ENCODE measurements around the gene NEU1.
"Not testable (repeated sequence)": the region's sequence is repeated elsewhere in the genome, so short reads cannot be mapped to it uniquely, and the experiment has no call there.

The NEU1 gene

DNA sequence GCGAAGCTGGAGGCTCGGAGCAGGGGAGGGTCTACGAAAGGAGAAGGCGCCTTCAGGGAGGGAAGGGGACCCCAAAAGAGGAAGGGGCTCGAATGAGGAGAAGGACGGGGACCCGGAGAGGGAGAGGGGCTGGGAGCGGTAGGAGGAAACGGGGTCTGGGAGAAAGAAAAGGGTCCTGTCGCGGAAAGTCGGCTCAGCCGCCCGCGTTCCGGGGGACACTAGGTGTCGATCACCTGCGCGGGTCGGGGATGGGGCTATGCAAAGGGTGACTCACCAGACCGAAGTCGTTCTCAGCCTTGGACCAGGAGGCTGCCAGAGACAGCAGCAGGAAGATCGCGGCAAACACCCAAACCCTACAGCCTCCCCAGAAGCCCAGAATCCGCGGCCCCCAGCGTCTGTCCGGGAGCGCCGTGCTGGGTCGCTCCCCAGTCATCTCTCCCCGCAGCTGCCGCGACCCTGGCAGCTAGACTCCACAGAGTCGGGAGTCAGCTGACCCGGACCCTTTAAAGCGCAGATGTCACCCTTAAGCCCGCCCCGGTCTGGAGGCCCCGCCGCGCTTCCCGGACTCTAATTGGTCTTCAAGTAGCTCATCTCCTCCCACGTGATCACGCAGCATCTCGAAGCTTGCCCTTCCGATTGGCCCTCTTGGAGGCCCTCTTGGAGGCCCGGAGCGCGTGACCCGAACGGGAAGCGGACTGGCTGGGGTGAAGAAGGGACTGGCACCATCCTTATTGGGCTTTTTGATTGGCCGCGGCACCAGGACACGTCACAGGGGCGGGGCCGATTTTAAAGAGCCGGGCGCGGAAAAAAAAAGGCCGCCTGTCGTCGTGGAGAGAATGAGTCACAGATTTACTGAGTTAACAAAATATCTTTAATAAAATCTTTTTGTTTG lies at the start of gene NEU1:
Gene NEU1, minus strand, starts transcription at position 478 of the 892 bp plus-strand sequence. Its CDS starts 45 bp downstream, at position 433.
- peak; percentile 96 to 98 for DNase-seq (ENCODE audit: low read depth in 2 of 2)

DNA sequence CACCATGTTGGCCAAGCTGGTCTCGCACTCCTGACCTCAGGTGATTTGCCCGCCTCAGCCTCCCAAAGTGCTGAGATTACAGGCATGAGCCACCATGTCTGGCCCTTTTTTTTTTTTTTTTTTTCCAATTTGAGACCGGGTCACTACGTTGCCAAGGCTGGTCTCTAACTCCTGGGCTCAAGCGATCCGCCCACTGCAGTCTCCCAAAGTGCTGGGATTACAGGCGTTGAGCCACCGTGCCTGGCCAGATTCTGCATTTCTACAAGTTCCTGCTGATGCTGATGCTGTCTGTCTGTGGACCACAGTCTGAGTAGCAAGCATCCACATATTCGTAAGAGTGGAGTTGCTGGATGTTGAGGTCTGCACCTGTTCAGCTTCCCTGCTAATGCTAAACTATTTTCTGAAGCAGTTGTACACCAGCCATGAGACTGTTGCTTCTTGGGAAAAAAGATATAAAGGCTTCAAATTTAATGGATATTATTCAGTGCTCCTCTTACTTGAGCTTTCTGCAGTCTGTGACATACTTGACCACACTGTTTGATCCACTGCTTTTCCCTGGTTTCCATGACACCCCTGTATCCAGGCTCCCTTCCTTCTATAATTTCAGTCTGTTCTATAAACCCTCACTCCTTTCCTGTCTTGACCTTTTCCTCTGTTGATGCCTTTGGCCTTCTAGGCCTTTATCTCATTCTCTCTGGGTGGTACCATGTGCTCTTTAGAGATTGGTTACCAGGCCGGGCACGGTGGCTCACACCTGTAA lies 49.4 kb upstream of the NEU1 start:
- DNase-seq (ENCODE audit: low read depth in 2 of 2): no peak

DNA sequence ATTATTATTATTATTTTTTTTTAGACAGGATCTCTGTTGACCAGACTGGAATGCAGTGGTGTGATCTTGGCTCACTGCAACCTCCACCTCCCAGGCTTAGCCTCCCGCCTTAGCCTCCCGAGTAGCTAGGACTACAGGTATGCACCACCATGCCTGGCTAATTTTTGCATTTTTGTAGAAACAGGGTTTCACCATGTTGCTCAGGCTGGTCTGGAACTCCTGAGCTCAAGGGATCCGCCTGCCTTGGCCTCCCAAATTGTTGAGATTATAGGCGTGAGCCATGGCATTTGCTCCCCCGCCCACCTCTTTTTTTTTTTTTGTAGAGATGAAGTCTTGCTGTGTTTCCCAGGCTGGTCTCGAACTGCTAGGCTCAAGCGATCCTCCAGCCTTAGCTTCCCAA lies 46.7 kb upstream of the NEU1 start:
- not testable (repeated sequence) for DNase-seq (ENCODE audit: low read depth in 2 of 2)

DNA sequence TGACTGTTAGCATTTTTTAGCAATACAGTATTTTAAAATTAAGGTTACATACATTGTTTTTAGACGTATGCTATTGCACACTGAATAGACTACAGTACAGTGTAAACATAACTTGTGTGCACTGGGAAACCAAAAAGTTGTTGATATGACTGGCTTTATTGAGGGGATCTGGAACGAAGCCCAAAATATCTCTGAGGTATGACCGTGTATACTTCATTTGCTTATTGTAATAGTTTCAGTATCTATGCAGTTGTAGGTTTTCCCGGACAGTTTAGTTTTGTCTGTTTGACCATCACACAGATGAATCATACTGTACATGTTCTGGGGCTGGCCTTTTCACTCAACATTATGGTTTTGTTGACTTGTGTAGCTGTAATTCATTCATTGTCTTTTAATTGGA lies 46.2 kb upstream of the NEU1 start:
- no peak for DNase-seq (ENCODE audit: low read depth in 2 of 2)

DNA sequence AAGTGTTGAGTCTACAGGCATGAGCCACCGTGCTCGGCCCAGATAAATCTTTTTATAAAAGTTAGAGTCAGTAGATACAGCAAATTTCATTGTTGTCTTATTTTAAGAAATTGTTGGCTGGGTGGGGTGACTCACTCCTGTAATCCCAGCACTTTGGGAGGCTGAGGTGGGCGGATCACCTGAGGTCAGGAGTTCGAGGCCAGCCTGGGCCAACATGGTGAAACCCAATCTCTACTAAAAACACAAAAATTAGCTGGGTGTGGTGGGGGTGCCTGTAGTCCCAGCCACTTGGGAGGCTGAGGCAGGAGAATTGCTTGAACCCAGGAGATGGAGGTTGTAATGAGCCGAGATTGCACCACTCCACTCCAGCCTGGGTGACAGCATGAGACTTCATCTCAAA lies 45.6 kb upstream of the NEU1 start:
- not testable (repeated sequence) for DNase-seq (ENCODE audit: low read depth in 2 of 2)

DNA sequence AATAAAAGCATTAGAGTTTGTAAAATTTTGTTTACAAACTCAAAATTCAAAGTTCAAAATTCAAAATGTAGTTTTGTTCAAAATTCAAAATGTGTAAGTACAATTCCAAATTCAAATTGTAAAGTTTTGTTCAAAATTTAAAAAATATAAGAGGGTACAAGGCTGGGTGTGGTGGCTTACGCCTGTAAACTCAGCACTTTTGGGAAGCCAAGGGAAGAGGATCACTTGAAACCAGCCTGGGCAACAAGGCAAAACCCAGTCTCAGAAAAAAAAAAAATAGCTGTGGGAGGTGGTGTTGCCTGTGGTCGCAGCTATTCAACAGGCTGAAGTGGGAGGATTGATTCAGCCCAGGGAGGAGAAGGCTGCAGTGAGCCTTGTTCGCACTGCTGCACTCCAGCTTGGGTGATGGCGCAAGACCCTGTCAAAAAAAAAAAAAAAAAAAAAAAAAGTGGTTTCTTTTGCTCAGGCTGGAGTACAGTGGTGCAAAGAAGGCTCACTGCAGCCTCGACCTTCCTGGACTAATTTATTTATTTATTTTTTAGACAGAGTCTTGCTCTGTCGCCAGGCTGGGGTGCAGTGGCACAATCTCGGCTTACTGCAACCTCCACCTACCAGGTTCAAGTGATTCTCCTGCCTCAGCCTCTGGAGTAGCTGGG lies 44.7 kb upstream of the NEU1 start:
- no peak for DNase-seq (ENCODE audit: low read depth in 2 of 2)

DNA sequence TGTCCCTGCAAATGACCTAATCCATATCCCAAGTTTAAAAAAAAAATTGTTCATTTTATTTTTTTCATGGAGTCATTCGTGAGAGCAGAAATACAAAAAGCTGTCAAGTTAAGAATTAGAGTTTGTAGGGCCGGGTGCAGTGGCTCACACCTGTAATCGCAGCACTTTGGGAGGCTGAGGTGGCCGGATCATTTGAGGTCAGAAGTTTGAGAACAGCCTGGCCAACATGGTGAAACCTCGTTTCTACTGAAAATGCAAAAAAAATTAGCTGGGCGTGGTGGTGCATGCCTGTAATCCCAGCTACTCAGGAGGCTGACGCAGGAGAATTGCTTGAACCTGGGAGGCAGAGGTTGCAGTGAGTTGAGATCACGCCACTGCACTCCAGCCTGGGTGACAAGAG lies 44.1 kb upstream of the NEU1 start:
- not testable (repeated sequence) for DNase-seq (ENCODE audit: low read depth in 2 of 2)

DNA sequence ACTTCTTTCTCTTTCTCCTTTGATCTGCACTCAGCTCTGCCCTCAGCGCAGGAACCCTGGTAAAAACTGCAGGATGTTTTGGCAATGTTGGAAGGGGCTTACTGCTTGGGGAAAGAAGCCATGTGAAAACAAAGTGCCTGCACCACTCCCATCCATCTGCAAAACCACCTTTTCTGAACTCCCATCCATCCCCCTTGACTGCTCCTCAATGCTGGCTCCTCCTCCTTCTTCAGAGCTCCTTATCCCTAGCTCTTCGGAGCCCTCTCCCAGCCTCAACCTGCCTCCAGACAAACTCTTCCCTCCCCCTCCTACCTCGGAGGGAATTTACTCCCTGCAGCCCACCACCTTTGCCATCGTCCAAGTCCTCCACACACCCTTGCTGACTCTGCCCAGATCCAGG lies 43.5 kb upstream of the NEU1 start:
- DNase-seq (ENCODE audit: low read depth in 2 of 2): no peak

DNA sequence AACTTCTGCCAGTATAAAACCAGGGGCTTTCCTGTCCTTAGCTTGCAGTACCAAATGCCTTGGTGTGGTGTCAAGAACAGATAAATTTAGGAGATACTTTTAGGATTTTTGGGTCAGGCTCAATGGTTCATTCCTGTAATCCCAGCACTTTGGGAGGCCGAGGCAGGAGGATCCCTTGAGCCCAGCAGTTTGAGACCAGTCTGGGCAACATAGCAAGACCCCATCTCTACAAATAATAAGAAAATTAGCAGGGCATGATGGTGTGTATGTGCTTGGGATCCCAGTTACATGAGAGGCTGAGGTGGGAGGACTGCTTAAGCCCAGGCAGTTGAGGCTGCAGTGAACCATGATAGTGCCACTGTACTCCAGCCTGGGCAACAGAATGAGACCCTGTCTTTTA lies 42.4 kb upstream of the NEU1 start:
- no peak for DNase-seq (ENCODE audit: low read depth in 2 of 2)

DNA sequence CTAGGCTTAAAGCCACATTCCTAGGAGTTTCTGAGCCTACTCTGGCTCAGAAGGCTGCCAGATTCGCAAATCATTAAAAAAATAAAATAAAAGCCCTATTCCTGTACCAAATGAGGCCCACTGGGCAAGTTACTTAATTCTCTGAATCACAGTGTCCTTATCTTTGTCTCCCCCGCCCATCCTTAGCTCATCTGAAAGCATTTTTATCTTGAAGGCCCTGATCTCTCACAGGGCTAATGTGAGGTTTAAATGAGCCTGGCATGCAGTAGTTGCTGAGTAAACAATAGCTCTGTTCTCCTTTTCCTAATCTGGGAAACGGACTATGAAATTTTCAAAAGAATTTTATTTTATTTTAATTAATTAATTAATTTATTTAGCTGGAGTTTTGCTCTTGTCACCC lies 41.3 kb upstream of the NEU1 start:
- no peak for DNase-seq (ENCODE audit: low read depth in 2 of 2)

DNA sequence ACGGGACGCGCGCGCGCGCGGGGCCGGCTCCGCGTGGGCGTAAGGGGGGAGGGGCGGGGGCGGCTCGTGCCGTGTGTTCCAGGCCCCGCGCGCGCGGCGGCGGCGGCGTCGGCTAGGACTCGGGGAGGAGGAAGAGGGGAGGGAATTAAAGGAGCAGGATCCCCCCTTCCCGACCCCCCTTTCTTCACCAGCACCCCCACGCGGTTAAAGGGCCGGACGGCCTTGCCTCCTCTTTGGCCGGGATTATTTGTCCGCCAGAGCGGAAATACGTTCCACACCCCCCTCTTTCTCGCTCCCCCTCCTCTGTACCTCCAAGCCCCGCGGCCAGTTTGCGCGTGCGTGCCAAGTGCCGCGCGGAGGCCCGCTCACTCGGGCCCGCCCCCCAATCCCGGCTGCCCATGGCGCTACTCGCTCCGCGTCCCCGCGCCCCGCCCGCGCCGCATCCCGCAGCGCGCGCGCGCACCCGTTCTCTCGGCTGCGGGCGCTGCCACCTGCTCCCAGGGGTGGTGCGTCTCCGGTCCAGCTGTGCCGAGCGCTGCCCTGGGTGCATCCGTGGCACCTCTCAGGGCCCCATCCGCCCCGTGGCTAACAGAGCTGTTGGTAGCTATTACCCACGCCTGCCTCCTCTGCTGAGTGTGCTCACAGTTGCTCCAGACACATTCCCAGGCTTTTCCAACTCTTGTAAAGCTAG lies 39.5 kb upstream of the NEU1 start, which contains the start of gene ZBTB12:
Gene ZBTB12, minus strand, starts transcription at position 134 of the 691 bp plus-strand sequence. CDS start 781 bp downstream, outside the sequence.
- peak; percentile 79 to 81 for DNase-seq (ENCODE audit: low read depth in 2 of 2)

DNA sequence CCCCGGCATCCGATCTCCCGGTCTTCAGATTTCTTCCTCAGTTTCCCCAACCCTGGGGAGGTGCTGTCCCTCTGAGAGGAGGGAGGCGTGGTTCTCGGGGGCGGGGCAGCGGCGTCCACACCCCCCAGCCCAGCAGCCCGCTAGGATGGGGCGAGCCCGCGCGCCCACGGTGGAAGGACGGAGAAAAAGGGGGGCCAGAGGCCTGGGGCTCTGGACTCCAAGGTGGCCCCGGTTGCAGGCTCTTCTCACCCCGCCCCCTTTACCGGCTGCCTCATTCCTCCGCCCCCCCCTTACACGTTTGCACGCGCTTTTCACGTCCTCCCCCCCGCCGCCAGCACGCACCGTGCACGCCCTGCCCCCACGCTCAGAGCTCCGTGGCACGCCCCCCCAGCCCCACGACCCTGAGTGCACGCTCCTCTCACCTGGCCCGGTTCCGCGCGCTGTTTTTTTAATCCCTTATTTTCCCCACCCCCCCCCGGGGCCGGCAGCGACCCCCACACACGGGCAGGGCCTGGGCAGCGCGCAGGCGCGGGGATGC lies 38.9 kb upstream of the NEU1 start:
- DNase-seq (ENCODE audit: low read depth in 2 of 2): peak in 1 of 2 experiments; percentile 61

DNA sequence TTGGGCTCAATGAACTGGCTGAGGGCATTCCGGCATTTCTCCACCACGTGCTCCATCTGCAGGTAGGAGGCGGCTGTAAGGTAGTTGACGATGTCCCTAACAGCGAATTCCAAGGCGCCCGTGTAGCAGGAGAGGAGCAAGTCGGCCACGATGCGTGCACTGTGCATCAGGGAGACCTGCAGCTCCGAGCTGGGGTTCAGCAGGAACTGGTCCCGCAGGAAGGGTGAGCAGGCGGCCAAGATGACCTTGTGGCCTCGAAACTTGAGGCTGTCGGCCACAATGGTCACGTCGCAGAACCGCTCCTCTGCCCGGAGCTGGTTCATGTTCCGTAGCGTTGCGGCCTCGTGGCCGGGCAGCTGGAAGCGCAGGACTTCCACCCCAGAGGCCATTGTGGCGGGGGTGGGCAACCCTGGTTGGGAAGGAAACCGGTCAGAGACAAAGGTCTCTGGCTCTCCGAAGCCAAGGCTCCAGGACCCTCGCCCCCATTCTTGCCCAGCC lies 38.3 kb upstream of the NEU1 start:
- DNase-seq (ENCODE audit: low read depth in 2 of 2): no peak

DNA sequence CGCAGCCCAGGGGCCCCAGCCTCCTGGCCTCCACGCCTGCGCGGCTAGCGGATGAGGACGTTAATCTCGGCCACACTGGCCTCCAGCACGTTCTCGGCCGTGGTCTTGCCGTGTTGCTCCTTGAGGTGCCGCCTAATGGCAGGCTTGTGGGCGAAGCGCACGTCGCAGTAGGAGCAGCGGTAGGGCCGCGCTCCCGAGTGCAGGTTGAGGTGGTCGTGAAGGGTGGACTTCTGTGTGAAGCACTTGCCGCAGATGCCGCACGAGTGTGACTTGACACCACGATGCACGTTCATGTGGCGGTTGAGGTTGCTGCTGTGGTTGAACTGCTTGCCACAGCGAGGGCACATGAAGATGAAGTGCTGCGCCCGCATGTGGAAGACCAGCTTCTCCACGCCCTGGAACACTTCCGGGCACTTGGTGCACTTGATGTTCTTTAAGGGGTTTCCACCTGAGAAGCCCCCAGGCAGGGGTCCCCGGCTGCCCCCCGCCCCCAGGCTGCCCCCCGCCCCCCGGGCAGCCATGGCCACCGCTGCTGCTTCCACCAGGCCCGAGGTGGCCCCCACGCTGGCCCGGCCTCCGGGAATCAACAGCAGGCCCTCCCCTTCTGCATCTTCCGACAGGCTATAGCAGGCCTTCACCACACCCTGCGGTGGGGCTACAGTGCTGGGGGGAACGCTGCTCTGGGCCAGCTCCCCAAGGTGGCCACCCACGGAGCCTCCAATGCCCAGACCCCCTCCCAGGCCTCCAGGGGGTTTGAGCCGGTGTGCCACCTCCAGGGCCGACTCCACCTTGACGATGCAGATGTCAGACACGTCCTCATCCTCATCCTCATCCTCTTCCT lies 37.5 kb upstream of the NEU1 start:
- no peak for DNase-seq (ENCODE audit: low read depth in 2 of 2)

DNA sequence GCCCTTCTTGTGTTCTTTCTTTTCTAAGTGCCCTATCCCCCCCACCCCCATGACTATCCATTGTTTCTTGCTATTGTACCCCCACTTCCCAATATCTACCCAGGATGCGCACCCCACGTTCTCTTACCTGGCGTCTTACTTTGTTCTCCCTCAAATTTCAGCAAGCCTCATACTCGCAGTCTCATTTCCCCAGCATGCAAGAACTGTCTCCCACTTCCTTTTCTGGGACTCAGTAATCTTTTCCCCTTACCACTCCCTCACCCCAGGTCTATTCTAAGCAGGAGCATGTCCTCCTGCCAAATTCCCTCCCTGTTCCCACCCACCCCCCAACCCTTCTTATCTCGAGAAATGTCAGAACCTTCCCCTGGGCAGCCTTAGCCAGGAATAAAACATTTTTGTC lies 36.6 kb upstream of the NEU1 start:
- DNase-seq (ENCODE audit: low read depth in 2 of 2): no peak

DNA sequence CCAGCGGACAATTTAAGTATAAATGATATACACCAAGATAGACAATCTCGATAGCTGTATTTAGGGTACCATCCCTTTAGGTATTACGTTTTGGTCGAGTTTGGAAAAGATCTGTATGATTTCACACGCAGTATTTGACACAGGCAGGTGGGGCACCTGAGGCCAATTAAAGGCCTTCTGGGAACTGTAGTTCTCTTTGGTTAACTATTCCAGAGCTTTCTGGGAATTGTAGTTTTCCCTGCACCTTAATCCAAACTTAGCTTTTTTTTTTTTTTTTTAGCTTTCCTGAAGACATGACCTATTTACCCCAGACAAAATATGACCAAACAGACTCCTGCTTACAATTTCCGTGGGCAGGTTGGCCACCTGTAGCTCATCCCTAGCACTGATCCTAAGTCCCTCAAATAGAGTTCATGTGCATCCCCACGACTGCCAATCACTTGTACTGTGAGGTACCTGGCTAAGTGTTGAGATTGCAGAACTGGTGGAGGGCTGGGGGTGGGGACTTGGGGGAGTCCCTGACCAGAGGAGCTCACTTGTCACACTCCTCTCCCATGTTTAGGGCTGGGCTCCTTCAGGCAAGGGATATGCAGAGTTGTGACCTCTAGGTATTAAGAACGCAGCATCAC lies 35.9 kb upstream of the NEU1 start:
- no peak for DNase-seq (ENCODE audit: low read depth in 2 of 2)

DNA sequence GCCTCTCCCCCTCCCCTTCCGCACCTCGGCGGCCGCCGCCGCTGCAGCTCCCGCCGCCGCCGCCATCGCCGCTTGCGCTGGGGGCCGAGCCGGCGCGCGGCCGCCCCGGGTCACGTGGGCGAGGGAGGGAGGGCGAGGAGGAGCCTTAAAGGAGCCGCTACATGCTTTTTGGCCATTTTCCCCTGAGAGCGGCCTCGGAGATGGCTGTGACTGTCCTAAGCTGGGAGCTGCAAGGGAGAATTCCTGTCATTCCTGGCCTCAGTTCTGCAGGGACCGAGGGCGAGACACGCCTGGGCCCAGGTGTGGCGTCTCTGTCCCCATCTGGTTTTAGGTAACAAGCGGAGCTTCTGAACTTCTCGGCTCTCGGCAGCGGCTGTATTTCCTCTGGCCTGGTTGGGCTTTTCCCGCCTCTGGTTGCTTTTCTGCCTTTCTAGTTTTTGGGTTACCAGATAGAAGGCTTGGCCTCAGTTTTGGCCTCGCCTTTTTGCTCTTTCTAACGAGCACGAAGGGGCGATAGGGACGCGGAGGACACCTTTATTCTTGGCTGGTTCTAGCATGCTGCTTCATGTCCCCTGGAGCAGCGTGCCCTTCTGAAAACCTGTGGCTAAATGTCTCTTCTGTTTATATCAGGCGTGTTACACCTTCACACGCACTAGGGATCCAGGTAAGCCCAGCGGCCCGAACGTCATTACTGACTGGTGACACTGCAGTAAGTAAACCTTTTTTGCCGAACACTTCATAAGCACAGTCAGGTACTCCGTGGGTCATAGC lies 35.2 kb upstream of the NEU1 start, which contains the start of gene EHMT2:
Gene EHMT2, minus strand, starts transcription at position 87 of the 771 bp plus-strand sequence. Its CDS starts 21 bp downstream, at position 66.
- peak; percentile 66 to 78 for DNase-seq (ENCODE audit: low read depth in 2 of 2)

DNA sequence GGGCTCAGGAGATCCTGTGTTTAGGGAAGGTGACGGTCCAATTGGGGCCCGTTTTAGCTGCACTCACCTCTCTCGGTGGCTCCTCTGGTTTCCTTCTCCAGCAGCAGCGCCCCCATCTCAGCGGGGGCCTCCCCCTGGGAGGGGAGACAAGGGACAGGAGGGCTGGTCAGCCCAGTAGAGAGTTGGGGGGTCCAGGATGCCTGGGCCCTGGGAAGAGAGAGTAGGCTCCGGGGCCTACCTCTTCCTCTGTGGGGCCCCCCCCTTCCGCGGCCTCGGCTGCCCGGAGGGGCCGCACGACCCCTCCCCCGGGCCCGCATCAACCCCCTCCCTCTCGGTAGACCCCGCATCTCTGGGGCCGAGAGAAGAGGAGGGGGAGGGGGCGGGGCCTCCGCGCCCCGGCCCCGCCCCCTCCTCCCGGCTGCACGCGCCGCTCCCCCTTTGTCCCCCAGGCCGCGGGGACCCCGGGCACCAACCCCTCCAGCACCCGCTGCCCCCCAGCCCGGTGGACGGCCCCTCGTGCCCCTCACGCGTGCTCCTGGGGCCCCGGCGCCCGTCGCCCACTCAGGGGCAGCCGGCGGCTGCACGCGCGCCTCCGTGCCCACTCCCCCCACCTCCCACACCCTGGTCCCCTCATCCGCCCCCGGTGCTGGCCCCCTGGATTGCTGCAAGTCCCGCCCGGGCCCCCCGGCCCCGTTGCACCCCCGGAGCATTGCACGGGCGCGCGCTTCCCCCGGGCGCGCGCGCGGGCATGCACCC lies 34.4 kb upstream of the NEU1 start:
- DNase-seq (ENCODE audit: low read depth in 2 of 2): no peak

Data from stimulated activated CD4-positive, alpha-beta T cell treated with anti-CD3 and anti-CD28 coated beads, Interleukin-12 subunit alpha, Interleukin-12 subunit beta, amount 100 ng/mL, for 24 hours (primary cell).